ENCODE measurements around the gene SLC1A4. TPM values are rescaled to one million over a fixed set of nuclear protein-coding genes. Genes with fewer than 3 reads are reported as not detected.

Gene SLC1A4
- polyA plus RNA-seq, 1 of the 3 experiments (the other 2 are of a cell fraction), result 4.4 TPM

- POLR2A ChIA-PET, result interaction anchor here (0.6 kb wide), 1 partner anchor 86 kb away, joined by 3 read pairs; no protein-coding TSS in a partner anchor
- CTCF ChIA-PET, result interaction anchor here (1.3 to 1.5 kb wide), 2 partner anchors 14 to 19 kb away, joined by 3 to 4 read pairs; no protein-coding TSS in a partner anchor
Measured at GRCh38 chr2:64972876-64973275, 16.3 kb upstream of the SLC1A4 start.

GRCh38 chr2:64975232-64975821 lies 13.9 kb upstream of the SLC1A4 start:
- 6% methylated on average over 4 of the region's 4 CpGs for WGBS (ENCODE audit: low lambda C conversion rate)
- Histone ChIP-seq H3K4me2 (peak overlapping the region; percentile 56), H3K9me3 (no peaks in the 10 kb centered on the region), H3K9ac (no peak overlapping the region), H3F3A (replicated peaks; ENCODE audit: insufficient read depth) (peaks cover 17% of the 10 kb centered on the region), H3K9me2 (no peaks in the 10 kb centered on the region), H4K20me1 (ENCODE audit: insufficient read depth) (no peaks in the 10 kb centered on the region), H3K36me3 (replicated peaks in 1 of 2; ENCODE audit: control insufficient read depth in 1 of 2, insufficient read depth in 2 of 2, low read length in 1 of 2) (no peaks in the 10 kb centered on the region), H3K4me1 (ENCODE audit: control insufficient read depth in 1 of 2, insufficient read depth in 2 of 2, low read depth in 1 of 2, low read length in 1 of 2) (peaks cover 4 to 19% of the 10 kb centered on the region in 2 experiments; a peak in 3 of 4 replicates), H3K27me3 (ENCODE audit: insufficient read depth) (no peaks in the 10 kb centered on the region), H3K4me3 (ENCODE audit: low read depth in 2 of 2, low read length in 1 of 2) (no peak overlapping the region), H3K79me2 (ENCODE audit: insufficient read depth) (no peaks in the 10 kb centered on the region), H3K27ac (ENCODE audit: low read depth in 2 of 2, low read length in 1 of 2) (peak overlapping the region; percentile 31 to 57; a peak in 3 of 4 replicates), H2AFZ (ENCODE audit: low read depth) (no peak overlapping the region; the same call in 1 of the 2 replicates)
- ChIA-PET POLR2A (no interaction called here), CTCF (interaction anchor here (1.1 to 1.4 kb wide), 2 partner anchors 11 to 14 kb away, joined by 3 to 5 read pairs; no protein-coding TSS in a partner anchor)
- no peak for DNase-seq
- TF ChIP-seq RAD21 (IDR thresholded peaks at IDR 0.05; ENCODE audit: low read length) (no peak), JUND (IDR thresholded peaks at IDR 0.05) (peak; percentile 93), ZBTB33 (IDR thresholded peaks at IDR 0.05; ENCODE audit: borderline replicate concordance, low read depth) (no peak), USF1 (IDR thresholded peaks at IDR 0.05; ENCODE audit: borderline replicate concordance, low read depth) (peak; percentile 54; the same call in 1 of the 2 replicates), SMC3 (IDR thresholded peaks at IDR 0.05; ENCODE audit: low read depth, low read length) (no peak), ELF1 (IDR thresholded peaks at IDR 0.05) (no peak), TCF12 (IDR thresholded peaks at IDR 0.05) (peak; percentile 74), MAX (IDR thresholded peaks at IDR 0.05; ENCODE audit: low read depth) (peak; percentile 89), POLR2AphosphoS5 (IDR thresholded peaks at IDR 0.05; ENCODE audit: low read depth, low read length) (peak; percentile 37; the same call in 1 of the 2 replicates), NRF1 (IDR thresholded peaks at IDR 0.05; ENCODE audit: low read depth, low read length) (no peak), FOSL2 (IDR thresholded peaks at IDR 0.05; ENCODE audit: borderline replicate concordance, low read depth) (peak; percentile 88; the same call in 1 of the 2 replicates), RXRA (IDR thresholded peaks at IDR 0.05; ENCODE audit: borderline replicate concordance, low read depth) (peak; percentile 92), YY1 (IDR thresholded peaks at IDR 0.05; ENCODE audit: low read depth) (peak; percentile 22; the same call in 1 of the 2 replicates), EP300 (IDR thresholded peaks at IDR 0.05; ENCODE audit: borderline replicate concordance in 1 of 2, low read depth in 1 of 2, low read length in 1 of 2) (peak in 1 of 2 experiments; percentile 60; a peak in 2 of 4 replicates), MXI1 (IDR thresholded peaks at IDR 0.05; ENCODE audit: low read depth, low read length) (no peak), TEAD4 (IDR thresholded peaks at IDR 0.05; ENCODE audit: borderline replicate concordance, insufficient read depth) (peak; percentile 87)

More at GRCh38 chr2:64972876-64973275, 16.3 kb upstream of the SLC1A4 start:
- Histone ChIP-seq H3K27me3 (ENCODE audit: insufficient read depth) (no peaks in the 10 kb centered on the region), H3K4me1 (ENCODE audit: control insufficient read depth in 1 of 2, insufficient read depth in 2 of 2, low read depth in 1 of 2, low read length in 1 of 2) (peaks cover 4 to 10% of the 10 kb centered on the region in 2 experiments; a peak in 2 of 4 replicates), H3K27ac (ENCODE audit: low read depth in 2 of 2, low read length in 1 of 2) (no peak overlapping the region; a peak in 1 of 4 replicates), H4K20me1 (ENCODE audit: insufficient read depth) (no peaks in the 10 kb centered on the region), H3K79me2 (ENCODE audit: insufficient read depth) (no peaks in the 10 kb centered on the region), H3K4me3 (ENCODE audit: low read depth in 2 of 2, low read length in 1 of 2) (no peak overlapping the region), H3K36me3 (replicated peaks in 1 of 2; ENCODE audit: control insufficient read depth in 1 of 2, insufficient read depth in 2 of 2, low read length in 1 of 2) (no peaks in the 10 kb centered on the region), H3K9me2 (no peaks in the 10 kb centered on the region), H3K9me3 (no peaks in the 10 kb centered on the region), H2AFZ (ENCODE audit: low read depth) (no peak overlapping the region), H3F3A (replicated peaks; ENCODE audit: insufficient read depth) (peaks cover 8% of the 10 kb centered on the region), H3K4me2 (no peak overlapping the region), H3K9ac (no peak overlapping the region)
- TF ChIP-seq USF1 (IDR thresholded peaks at IDR 0.05; ENCODE audit: borderline replicate concordance, low read depth) (no peak), FOSL2 (IDR thresholded peaks at IDR 0.05; ENCODE audit: borderline replicate concordance, low read depth) (no peak), MEF2A (IDR thresholded peaks at IDR 0.05; ENCODE audit: borderline replicate concordance, low read depth) (no peak), FOXM1 (IDR thresholded peaks at IDR 0.05; ENCODE audit: low read depth) (no peak), RFX5 (IDR thresholded peaks at IDR 0.05; ENCODE audit: low read length) (no peak), IRF3 (IDR thresholded peaks at IDR 0.05; ENCODE audit: low read depth, low read length) (no peak)
- no peak for DNase-seq
- 67% methylated on average over 1 of the region's 1 CpG for WGBS (ENCODE audit: low lambda C conversion rate)

Data from SK-N-SH (cell line).